WTC11 (cell line): ENCODE measurements around the gene ZBTB48. TPM values are rescaled to one million over a fixed set of nuclear protein-coding genes. Genes with fewer than 3 reads are reported as not detected.

Experiments
- ATAC-seq: fragments of 200-7000 bp; cut with Tn5 transposase; 2 replicates; pipeline ENCODE4 v1.10.0; 2021; ENCODE audit warnings: mild to moderate bottlenecking, moderate library complexity
- CTCF ChIA-PET: fragments of 300-600 bp; sonication (Branson Sonifier 250); formaldehyde crosslinking; loops from one replicate; lab custom pipeline; 2021; ENCODE audit warnings: antibody characterized with exemption; lab: Charles Lee
- POLR2A ChIA-PET: fragments of 350-600 bp; sonication (Branson Sonifier 250); formaldehyde crosslinking; loops from one replicate; lab custom pipeline; 2021; ENCODE audit warnings: antibody characterized with exemption; lab: Charles Lee
- DNase-seq: peaks from one replicate; pipeline ENCODE4 v3.0.0; 2021; ENCODE audit warnings: low spot score
- H3K27ac Mint-ChIP-seq: 2 replicates; pipeline ENCODE4 v1.8.0; 2021; ENCODE audit warnings: mixed read lengths
- H3K27me3 Mint-ChIP-seq: 2 replicates; pipeline ENCODE4 v1.8.0; 2021; ENCODE audit warnings: low read depth, mild to moderate bottlenecking, moderate library complexity, mixed read lengths
- H3K36me3 Mint-ChIP-seq: 2 replicates; pipeline ENCODE4 v1.8.0; 2021; ENCODE audit warnings: mixed read lengths
- H3K4me1 Mint-ChIP-seq: 2 replicates; pipeline ENCODE4 v1.8.0; 2022; ENCODE audit warnings: mixed read lengths
- H3K4me3 Mint-ChIP-seq: 2 replicates; pipeline ENCODE4 v1.8.0; 2021; ENCODE audit warnings: mild to moderate bottlenecking, moderate library complexity, mixed read lengths
- H3K9me3 Mint-ChIP-seq: 2 replicates; pipeline ENCODE4 v1.8.0; 2021; ENCODE audit warnings: mixed read lengths
- ATF1 ChIP-seq: sonication (generic); formaldehyde crosslinking; IDR thresholded peaks from 2 replicates; pipeline ENCODE4 v1.8.1; 2023; ENCODE audit warnings: mild to moderate bottlenecking, moderate library complexity, missing genetic modification reagents
- CREB1 ChIP-seq: sonication (generic); formaldehyde crosslinking; IDR thresholded peaks from 2 replicates; pipeline ENCODE4 v1.8.0; 2023; ENCODE audit warnings: mild to moderate bottlenecking, missing genetic modification reagents
- ELF4 ChIP-seq: sonication (generic); formaldehyde crosslinking; IDR thresholded peaks from 2 replicates; pipeline ENCODE4 v1.8.1; 2022; ENCODE audit warnings: low read depth, mild to moderate bottlenecking, moderate library complexity, missing genetic modification reagents
- ETV6 ChIP-seq: sonication (generic); formaldehyde crosslinking; IDR thresholded peaks from 2 replicates; pipeline ENCODE4 v1.8.1; 2022; ENCODE audit warnings: mild to moderate bottlenecking, missing genetic modification reagents
- NFYB ChIP-seq: sonication (generic); formaldehyde crosslinking; conservative IDR thresholded peaks from 2 replicates; pipeline ENCODE4 v1.8.0; 2022; ENCODE audit warnings: low read depth, missing genetic modification reagents
- ZBTB21 ChIP-seq: sonication (generic); formaldehyde crosslinking; IDR thresholded peaks from 2 replicates; pipeline ENCODE4 v1.8.1; 2023; ENCODE audit warnings: mild to moderate bottlenecking, missing genetic modification reagents, borderline replicate concordance
- ZNF121 ChIP-seq: sonication (generic); formaldehyde crosslinking; IDR thresholded peaks from 2 replicates; pipeline ENCODE4 v1.8.0; 2023; ENCODE audit warnings: missing genetic modification reagents
- ZNF219 ChIP-seq: sonication (generic); formaldehyde crosslinking; IDR thresholded peaks from 2 replicates; pipeline ENCODE4 v1.8.0; 2023; ENCODE audit warnings: missing genetic modification reagents, mild to moderate bottlenecking, borderline replicate concordance
- ZNF416 ChIP-seq: fragments of 250-450 bp; sonication (Bioruptor Pico); IDR thresholded peaks from 2 replicates; pipeline ENCODE4 v1.9.0; 2021; ENCODE audit warnings: mild to moderate bottlenecking, inconsistent platforms
- total RNA-seq: library from RNA; stranded (reverse); gene quantifications from 3 replicates; pipeline ENCODE4 v1.2.3, GENCODE V29; 2021
- TF ChIP-seq, protein P1 (sequence below): sonication (generic); formaldehyde crosslinking; IDR thresholded peaks from 2 replicates; pipeline ENCODE4 v1.8.1; 2023; ENCODE audit warnings: mild to moderate bottlenecking, moderate library complexity, missing genetic modification reagents
- TF ChIP-seq, protein P2 (sequence below): fragments of 250-450 bp; sonication (Bioruptor Pico); IDR thresholded peaks from 2 replicates; pipeline ENCODE4 v1.9.0; 2021; ENCODE audit warnings: mild to moderate bottlenecking
- TF ChIP-seq, protein P3 (sequence below): sonication (generic); formaldehyde crosslinking; IDR thresholded peaks from 2 replicates; pipeline ENCODE4 v1.8.1; 2022; ENCODE audit warnings: low read depth, missing genetic modification reagents, borderline replicate concordance
- TF ChIP-seq, protein P4 (sequence below): sonication (generic); formaldehyde crosslinking; conservative IDR thresholded peaks from 2 replicates; pipeline ENCODE4 v1.8.1; 2022; ENCODE audit warnings: mild to moderate bottlenecking, missing genetic modification reagents
- TF ChIP-seq, protein P5 (sequence below): sonication (generic); formaldehyde crosslinking; IDR thresholded peaks from 2 replicates; pipeline ENCODE4 v1.8.1; 2023; ENCODE audit warnings: mild to moderate bottlenecking, missing genetic modification reagents, moderate library complexity
- TF ChIP-seq, protein P6 (sequence below): fragments of 200-600 bp; IDR thresholded peaks from 2 replicates; pipeline ENCODE4 v1.8.0; 2022; ENCODE audit warnings: antibody characterized with exemption
- TF ChIP-seq, protein P7 (sequence below): sonication (generic); formaldehyde crosslinking; conservative IDR thresholded peaks from 2 replicates; pipeline ENCODE4 v1.8.1; 2023; ENCODE audit warnings: mild to moderate bottlenecking, low read depth, missing genetic modification reagents, moderate library complexity
- TF ChIP-seq, protein P8 (sequence below): fragments of 250-450 bp; sonication (Bioruptor Pico); IDR thresholded peaks from 2 replicates; pipeline ENCODE4 v1.8.0; 2021; ENCODE audit warnings: mild to moderate bottlenecking
- TF ChIP-seq, protein P9 (sequence below): sonication (generic); formaldehyde crosslinking; IDR thresholded peaks from 2 replicates; pipeline ENCODE4 v1.8.0; 2023; ENCODE audit warnings: mild to moderate bottlenecking, missing genetic modification reagents

The ZBTB48 gene
- total RNA-seq, 1 experiment from 2014 or later: 29.1 TPM

DNA sequence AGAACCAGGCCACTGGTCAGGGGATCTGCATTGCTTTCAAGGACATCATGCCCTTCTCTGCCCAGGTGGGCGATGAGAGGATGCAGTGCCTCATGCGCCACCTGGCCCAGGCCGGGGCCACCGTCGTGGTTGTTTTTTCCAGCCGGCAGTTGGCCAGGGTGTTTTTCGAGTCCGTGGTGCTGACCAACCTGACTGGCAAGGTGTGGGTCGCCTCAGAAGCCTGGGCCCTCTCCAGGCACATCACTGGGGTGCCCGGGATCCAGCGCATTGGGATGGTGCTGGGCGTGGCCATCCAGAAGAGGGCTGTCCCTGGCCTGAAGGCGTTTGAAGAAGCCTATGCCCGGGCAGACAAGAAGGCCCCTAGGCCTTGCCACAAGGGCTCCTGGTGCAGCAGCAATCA is 5.0 kb upstream of the ZBTB48 start (continued):
- TF ChIP-seq ZNF121 (CRISPR knock-in tag): no peak
- TF ChIP-seq, protein P1, sequence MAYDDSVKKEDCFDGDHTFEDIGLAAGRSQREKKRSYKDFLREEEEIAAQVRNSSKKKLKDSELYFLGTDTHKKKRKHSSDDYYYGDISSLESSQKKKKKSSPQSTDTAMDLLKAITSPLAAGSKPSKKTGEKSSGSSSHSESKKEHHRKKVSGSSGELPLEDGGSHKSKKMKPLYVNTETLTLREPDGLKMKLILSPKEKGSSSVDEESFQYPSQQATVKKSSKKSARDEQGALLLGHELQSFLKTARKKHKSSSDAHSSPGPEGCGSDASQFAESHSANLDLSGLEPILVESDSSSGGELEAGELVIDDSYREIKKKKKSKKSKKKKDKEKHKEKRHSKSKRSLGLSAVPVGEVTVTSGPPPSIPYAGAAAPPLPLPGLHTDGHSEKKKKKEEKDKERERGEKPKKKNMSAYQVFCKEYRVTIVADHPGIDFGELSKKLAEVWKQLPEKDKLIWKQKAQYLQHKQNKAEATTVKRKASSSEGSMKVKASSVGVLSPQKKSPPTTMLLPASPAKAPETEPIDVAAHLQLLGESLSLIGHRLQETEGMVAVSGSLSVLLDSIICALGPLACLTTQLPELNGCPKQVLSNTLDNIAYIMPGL: no peak
- TF ChIP-seq, protein P2, sequence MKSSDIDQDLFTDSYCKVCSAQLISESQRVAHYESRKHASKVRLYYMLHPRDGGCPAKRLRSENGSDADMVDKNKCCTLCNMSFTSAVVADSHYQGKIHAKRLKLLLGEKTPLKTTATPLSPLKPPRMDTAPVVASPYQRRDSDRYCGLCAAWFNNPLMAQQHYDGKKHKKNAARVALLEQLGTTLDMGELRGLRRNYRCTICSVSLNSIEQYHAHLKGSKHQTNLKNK (CRISPR knock-in tag): no peak

DNA sequence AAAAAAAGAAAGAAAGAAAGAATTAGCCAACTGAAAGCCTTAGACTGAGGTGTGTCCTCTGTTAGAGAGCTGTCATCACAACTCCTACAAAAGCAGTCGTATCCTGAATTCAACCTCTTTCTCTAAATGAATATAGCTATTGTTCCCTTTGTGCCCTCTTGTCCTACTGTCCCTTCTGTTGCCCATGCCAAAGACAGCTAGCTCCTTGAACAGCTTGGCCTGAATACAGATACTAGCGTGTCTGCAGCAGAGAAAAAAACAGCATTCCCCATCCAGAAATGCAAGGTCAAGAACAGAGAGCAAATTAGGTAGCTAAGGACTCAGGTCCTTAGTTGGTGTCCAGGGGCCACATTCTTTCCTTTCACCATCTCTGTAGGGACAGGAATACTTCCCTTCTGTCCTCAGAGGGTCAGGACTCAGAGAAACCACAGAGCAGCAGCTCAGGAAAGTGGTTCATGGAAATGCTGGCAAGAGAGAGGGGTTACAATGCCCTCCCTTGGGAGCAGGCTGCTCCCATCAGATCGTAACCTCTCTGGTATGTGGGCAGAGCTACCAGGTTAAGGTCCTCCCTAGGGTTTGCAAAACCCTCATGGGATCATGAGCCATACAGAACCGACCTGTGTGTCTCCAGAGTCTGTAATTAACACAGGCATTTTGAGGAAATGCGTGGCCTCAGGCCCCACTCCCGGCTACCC is 1.8 kb upstream of the ZBTB48 start:
- Mint-ChIP-seq H3K9me3 (no peaks in the 10 kb centered on the region), H3K4me1 (peaks cover 14% of the 10 kb centered on the region), H3K27ac (no peak overlapping the region)
- ChIA-PET CTCF (interaction anchor here (0.6 kb wide), 1 partner anchor 1352 kb away, joined by 5 read pairs; no protein-coding TSS in a partner anchor), POLR2A (no interaction called here)
- TF ChIP-seq ELF4 (CRISPR knock-in tag) (no peak), ZNF416 (CRISPR knock-in tag) (no peak), ETV6 (CRISPR knock-in tag) (no peak), ATF1 (CRISPR knock-in tag) (no peak), NFYB (CRISPR knock-in tag) (no peak), ZNF121 (CRISPR knock-in tag) (no peak), ZNF219 (no peak), CREB1 (CRISPR knock-in tag) (no peak), ZBTB21 (CRISPR knock-in tag) (no peak)
- TF ChIP-seq, protein P3, sequence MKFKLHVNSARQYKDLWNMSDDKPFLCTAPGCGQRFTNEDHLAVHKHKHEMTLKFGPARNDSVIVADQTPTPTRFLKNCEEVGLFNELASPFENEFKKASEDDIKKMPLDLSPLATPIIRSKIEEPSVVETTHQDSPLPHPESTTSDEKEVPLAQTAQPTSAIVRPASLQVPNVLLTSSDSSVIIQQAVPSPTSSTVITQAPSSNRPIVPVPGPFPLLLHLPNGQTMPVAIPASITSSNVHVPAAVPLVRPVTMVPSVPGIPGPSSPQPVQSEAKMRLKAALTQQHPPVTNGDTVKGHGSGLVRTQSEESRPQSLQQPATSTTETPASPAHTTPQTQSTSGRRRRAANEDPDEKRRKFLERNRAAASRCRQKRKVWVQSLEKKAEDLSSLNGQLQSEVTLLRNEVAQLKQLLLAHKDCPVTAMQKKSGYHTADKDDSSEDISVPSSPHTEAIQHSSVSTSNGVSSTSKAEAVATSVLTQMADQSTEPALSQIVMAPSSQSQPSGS (CRISPR knock-in tag): no peak
- TF ChIP-seq, protein P4, sequence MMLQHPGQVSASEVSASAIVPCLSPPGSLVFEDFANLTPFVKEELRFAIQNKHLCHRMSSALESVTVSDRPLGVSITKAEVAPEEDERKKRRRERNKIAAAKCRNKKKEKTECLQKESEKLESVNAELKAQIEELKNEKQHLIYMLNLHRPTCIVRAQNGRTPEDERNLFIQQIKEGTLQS: no peak
- TF ChIP-seq, protein P5, sequence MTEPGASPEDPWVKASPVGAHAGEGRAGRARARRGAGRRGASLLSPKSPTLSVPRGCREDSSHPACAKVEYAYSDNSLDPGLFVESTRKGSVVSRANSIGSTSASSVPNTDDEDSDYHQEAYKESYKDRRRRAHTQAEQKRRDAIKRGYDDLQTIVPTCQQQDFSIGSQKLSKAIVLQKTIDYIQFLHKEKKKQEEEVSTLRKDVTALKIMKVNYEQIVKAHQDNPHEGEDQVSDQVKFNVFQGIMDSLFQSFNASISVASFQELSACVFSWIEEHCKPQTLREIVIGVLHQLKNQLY (CRISPR knock-in tag): no peak
- TF ChIP-seq, protein P6, sequence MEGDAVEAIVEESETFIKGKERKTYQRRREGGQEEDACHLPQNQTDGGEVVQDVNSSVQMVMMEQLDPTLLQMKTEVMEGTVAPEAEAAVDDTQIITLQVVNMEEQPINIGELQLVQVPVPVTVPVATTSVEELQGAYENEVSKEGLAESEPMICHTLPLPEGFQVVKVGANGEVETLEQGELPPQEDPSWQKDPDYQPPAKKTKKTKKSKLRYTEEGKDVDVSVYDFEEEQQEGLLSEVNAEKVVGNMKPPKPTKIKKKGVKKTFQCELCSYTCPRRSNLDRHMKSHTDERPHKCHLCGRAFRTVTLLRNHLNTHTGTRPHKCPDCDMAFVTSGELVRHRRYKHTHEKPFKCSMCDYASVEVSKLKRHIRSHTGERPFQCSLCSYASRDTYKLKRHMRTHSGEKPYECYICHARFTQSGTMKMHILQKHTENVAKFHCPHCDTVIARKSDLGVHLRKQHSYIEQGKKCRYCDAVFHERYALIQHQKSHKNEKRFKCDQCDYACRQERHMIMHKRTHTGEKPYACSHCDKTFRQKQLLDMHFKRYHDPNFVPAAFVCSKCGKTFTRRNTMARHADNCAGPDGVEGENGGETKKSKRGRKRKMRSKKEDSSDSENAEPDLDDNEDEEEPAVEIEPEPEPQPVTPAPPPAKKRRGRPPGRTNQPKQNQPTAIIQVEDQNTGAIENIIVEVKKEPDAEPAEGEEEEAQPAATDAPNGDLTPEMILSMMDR: no peak
- TF ChIP-seq, protein P7, sequence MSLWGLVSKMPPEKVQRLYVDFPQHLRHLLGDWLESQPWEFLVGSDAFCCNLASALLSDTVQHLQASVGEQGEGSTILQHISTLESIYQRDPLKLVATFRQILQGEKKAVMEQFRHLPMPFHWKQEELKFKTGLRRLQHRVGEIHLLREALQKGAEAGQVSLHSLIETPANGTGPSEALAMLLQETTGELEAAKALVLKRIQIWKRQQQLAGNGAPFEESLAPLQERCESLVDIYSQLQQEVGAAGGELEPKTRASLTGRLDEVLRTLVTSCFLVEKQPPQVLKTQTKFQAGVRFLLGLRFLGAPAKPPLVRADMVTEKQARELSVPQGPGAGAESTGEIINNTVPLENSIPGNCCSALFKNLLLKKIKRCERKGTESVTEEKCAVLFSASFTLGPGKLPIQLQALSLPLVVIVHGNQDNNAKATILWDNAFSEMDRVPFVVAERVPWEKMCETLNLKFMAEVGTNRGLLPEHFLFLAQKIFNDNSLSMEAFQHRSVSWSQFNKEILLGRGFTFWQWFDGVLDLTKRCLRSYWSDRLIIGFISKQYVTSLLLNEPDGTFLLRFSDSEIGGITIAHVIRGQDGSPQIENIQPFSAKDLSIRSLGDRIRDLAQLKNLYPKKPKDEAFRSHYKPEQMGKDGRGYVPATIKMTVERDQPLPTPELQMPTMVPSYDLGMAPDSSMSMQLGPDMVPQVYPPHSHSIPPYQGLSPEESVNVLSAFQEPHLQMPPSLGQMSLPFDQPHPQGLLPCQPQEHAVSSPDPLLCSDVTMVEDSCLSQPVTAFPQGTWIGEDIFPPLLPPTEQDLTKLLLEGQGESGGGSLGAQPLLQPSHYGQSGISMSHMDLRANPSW (CRISPR knock-in tag): no peak
- TF ChIP-seq, protein P8, sequence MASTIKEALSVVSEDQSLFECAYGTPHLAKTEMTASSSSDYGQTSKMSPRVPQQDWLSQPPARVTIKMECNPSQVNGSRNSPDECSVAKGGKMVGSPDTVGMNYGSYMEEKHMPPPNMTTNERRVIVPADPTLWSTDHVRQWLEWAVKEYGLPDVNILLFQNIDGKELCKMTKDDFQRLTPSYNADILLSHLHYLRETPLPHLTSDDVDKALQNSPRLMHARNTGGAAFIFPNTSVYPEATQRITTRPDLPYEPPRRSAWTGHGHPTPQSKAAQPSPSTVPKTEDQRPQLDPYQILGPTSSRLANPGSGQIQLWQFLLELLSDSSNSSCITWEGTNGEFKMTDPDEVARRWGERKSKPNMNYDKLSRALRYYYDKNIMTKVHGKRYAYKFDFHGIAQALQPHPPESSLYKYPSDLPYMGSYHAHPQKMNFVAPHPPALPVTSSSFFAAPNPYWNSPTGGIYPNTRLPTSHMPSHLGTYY (CRISPR knock-in tag): no peak
- TF ChIP-seq, protein P9, sequence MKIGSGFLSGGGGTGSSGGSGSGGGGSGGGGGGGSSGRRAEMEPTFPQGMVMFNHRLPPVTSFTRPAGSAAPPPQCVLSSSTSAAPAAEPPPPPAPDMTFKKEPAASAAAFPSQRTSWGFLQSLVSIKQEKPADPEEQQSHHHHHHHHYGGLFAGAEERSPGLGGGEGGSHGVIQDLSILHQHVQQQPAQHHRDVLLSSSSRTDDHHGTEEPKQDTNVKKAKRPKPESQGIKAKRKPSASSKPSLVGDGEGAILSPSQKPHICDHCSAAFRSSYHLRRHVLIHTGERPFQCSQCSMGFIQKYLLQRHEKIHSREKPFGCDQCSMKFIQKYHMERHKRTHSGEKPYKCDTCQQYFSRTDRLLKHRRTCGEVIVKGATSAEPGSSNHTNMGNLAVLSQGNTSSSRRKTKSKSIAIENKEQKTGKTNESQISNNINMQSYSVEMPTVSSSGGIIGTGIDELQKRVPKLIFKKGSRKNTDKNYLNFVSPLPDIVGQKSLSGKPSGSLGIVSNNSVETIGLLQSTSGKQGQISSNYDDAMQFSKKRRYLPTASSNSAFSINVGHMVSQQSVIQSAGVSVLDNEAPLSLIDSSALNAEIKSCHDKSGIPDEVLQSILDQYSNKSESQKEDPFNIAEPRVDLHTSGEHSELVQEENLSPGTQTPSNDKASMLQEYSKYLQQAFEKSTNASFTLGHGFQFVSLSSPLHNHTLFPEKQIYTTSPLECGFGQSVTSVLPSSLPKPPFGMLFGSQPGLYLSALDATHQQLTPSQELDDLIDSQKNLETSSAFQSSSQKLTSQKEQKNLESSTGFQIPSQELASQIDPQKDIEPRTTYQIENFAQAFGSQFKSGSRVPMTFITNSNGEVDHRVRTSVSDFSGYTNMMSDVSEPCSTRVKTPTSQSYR (CRISPR knock-in tag): no peak
- TF ChIP-seq, all 79 proteins: peak for 0
- DNase-seq (no peak), ATAC-seq (no peak)
- H3K27me3 Mint-ChIP-seq: peaks cover 1% of the 10 kb centered on the region; the same call in 1 of the 2 replicates
- H3K4me3 Mint-ChIP-seq: no peak overlapping the region
- H3K36me3 Mint-ChIP-seq: peaks cover 3% of the 10 kb centered on the region; the same call in 1 of the 2 replicates
